ENCODE data around the gene LAGE3.

- no peak for TF ChIP-seq CTCF (IDR thresholded peaks at IDR 0.05; ENCODE audit: low read depth, low read length)
- TF ChIP-seq EZH2phosphoT487 (IDR thresholded peaks at IDR 0.05; ENCODE audit: low read depth) = no peak
Observed at GRCh38 chrX:154430479-154430878, 48.6 kb downstream of the LAGE3 start.

Measured in OCI-LY3 (cell line).